Peyer's patch (tissue), 4 donors: Measurements from ENCODE around the gene SPRR1A. TPM values are rescaled to one million over a fixed set of nuclear protein-coding genes. Genes with fewer than 3 reads are reported as not detected.

Source experiments
- DNase-seq, 3 donors: peaks; one replicate each; pipeline ENCODE4 v3.0.0-alpha.2; 2017 to 2019
- H3K27ac ChIP-seq, 4 donors: fragments of 200-600 bp; sonication (generic); one replicate each; pipeline ENCODE4 v1.5.1; 2016 to 2019
- H3K27me3 ChIP-seq, 2 donors: fragments of 200-600 bp; sonication (generic); one replicate each; pipeline ENCODE4 v1.5.1; 2019
- H3K36me3 ChIP-seq, 3 donors: fragments of 200-600 bp; sonication (generic); one replicate each; pipeline ENCODE4 v1.5.1; 2016 to 2019
- H3K4me1 ChIP-seq, 4 donors: fragments of 200-600 bp; sonication (generic); one replicate each; pipeline ENCODE4 v1.5.1; 2016 to 2019
- H3K4me3 ChIP-seq, 4 donors: fragments of 200-600 bp; sonication (generic); 1 replicate in 3 of 4; 2 replicates in 1 of 4; pipeline ENCODE4 v1.5.1; 2016 to 2019; ENCODE audit warnings: mild to moderate bottlenecking in 1 of 4
- H3K9me3 ChIP-seq, 4 donors: fragments of 200-600 bp; sonication (generic); one replicate each; pipeline ENCODE4 v1.5.1; 2016 to 2019; ENCODE audit warnings: mild to moderate bottlenecking in 1 of 4
- POLR2A ChIP-seq, 2 donors: fragments of 450-650 bp; IDR thresholded peaks; one replicate each; pipeline ENCODE4 v1.5.1; 2017; ENCODE audit warnings: antibody characterized with exemption in 2 of 2, mild to moderate bottlenecking in 2 of 2, moderate library complexity in 2 of 2
- total RNA-seq, 4 donors: library from RNA; depleted of rRNA; stranded (reverse); fragments of >200 nt; gene quantifications; one replicate each; pipeline ENCODE4 v1.1.0, GENCODE V29; 2016
- TF ChIP-seq, protein P1 (sequence below), 6 experiments: fragments of 450-650 bp in 4 of 6; fragments of 200-600 bp in 2 of 6; sonication (generic) in 1 of 6; IDR thresholded peaks; one replicate each; pipeline ENCODE4 v1.5.1; 2017 to 2019; ENCODE audit warnings: antibody characterized with exemption in 6 of 6, mild to moderate bottlenecking in 3 of 6, moderate library complexity in 1 of 6

Gene SPRR1A
- total RNA-seq, 4 donors from 2014 or later, result not detected

DNA sequence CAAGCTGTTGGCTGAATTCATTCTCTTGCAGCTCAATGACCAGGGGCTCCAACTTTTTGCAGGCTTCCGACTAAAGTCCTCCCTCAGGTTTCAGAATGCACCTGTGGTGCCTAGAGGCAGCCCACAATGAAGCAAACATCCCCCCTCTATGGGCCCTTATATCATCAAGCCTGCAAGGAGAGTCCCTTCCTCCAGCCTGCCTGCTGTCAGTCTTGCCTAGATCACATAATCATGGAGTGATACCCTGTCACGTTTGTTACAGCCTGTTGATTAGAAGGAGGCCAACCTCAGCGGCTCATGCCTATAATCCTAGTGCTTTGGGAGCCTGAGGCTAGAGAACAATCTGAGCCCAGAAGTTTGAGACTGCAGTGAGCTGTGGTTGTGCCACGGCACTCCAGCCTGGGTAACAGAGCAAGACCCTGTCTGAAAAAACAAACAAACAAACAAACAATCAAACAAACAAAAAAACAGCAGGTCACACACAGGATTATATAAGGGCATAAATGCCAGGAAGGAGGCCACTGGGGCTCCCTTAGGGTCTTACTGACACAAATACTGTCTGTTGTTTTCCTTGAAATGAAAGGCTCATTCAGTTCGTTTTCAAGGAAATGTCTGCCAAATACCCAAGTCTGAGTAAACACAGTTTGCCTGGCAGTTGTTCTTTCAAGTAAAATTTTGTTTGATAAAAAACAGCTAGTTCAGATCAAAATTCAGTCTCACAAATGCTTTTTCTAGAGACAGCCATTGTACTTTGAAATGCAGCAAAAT is 12.9 kb downstream of the SPRR1A start:
- Histone ChIP-seq H3K4me1 (no peaks in the 10 kb centered on the region), H3K36me3 (no peaks in the 10 kb centered on the region), H3K9me3 (no peaks in the 10 kb centered on the region), H3K27me3 (no peaks in the 10 kb centered on the region), H3K27ac (no peak overlapping the region), H3K4me3 (no peak overlapping the region)
- no peak for TF ChIP-seq POLR2A (IDR thresholded peaks at IDR 0.05)
- TF ChIP-seq, protein P1, sequence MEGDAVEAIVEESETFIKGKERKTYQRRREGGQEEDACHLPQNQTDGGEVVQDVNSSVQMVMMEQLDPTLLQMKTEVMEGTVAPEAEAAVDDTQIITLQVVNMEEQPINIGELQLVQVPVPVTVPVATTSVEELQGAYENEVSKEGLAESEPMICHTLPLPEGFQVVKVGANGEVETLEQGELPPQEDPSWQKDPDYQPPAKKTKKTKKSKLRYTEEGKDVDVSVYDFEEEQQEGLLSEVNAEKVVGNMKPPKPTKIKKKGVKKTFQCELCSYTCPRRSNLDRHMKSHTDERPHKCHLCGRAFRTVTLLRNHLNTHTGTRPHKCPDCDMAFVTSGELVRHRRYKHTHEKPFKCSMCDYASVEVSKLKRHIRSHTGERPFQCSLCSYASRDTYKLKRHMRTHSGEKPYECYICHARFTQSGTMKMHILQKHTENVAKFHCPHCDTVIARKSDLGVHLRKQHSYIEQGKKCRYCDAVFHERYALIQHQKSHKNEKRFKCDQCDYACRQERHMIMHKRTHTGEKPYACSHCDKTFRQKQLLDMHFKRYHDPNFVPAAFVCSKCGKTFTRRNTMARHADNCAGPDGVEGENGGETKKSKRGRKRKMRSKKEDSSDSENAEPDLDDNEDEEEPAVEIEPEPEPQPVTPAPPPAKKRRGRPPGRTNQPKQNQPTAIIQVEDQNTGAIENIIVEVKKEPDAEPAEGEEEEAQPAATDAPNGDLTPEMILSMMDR (IDR thresholded peaks at IDR 0.05), result no peak
- DNase-seq, result no peak

DNA sequence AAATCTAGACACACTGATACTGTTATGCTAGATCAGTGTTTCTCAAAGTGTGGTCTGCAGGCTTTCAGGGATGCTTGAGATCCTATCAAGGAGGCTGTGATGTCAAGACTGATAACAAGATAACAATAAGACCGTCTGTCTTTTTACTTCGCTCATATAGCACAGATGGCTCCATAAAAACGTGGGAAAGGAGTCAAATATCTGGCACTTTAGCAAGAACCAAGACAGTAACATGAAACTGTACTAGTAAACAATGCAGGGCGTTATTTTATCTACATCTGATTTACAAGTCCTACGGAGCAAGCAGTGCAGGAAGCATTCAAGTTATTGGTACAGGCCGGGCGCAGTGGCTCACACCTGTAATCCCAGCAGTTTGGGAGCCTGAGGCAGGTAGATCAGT is 14.0 kb downstream of the SPRR1A start:
- DNase-seq, result no peak
- no peaks in the 10 kb centered on the region for H3K4me1 ChIP-seq
- no peaks in the 10 kb centered on the region for H3K36me3 ChIP-seq
- TF ChIP-seq, protein P1 (IDR thresholded peaks at IDR 0.05), result no peak
- no peak for TF ChIP-seq POLR2A (IDR thresholded peaks at IDR 0.05)
- H3K27me3 ChIP-seq, result no peaks in the 10 kb centered on the region
- H3K9me3 ChIP-seq, result no peaks in the 10 kb centered on the region
- no peak overlapping the region for H3K4me3 ChIP-seq
- H3K27ac ChIP-seq, result no peak overlapping the region

DNA sequence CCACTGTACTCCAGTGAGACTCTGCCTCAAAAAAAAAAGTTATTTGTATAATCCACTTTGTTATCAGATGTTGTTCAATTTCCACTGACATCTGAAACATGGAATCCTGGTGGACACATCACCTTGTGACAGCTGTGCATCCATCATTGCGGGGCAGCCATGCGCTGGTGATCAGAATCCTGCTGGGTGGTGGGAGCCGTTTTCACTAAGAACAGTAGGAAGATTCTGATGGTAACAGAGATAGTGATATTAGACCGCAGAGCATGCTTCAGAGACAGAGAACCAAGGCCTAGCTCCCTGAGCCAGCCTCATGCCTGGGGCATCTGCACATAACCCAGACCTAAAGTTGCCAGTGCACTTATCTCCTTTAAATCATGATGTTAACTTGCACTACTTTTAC is 14.6 kb downstream of the SPRR1A start:
- Histone ChIP-seq H3K27me3 (no peaks in the 10 kb centered on the region), H3K36me3 (no peaks in the 10 kb centered on the region), H3K4me3 (no peak overlapping the region), H3K27ac (no peak overlapping the region), H3K9me3 (no peaks in the 10 kb centered on the region), H3K4me1 (no peaks in the 10 kb centered on the region)
- TF ChIP-seq POLR2A (IDR thresholded peaks at IDR 0.05), result no peak
- TF ChIP-seq, protein P1 (IDR thresholded peaks at IDR 0.05), result no peak
- no peak for DNase-seq

DNA sequence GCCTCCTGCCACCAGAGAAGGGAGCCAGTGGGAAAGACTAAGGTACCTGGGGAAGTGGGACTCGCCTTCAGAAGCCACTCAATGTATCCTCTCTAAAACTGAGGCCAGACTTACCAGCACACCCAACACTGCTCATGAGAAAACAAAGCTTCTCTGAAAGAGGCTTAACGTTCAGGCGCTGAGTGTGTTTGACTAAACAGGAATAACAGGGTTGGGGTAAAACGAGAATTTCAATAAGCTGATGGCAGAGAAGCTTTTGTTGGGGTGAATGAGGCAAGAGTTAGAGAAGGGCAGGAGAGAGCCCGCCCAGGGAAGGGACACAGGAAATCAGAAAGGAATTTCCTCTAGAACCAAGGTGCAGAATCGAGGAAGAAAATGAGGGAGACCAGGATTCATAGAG is 15.9 kb downstream of the SPRR1A start:
- H3K9me3 ChIP-seq, result no peaks in the 10 kb centered on the region

DNA sequence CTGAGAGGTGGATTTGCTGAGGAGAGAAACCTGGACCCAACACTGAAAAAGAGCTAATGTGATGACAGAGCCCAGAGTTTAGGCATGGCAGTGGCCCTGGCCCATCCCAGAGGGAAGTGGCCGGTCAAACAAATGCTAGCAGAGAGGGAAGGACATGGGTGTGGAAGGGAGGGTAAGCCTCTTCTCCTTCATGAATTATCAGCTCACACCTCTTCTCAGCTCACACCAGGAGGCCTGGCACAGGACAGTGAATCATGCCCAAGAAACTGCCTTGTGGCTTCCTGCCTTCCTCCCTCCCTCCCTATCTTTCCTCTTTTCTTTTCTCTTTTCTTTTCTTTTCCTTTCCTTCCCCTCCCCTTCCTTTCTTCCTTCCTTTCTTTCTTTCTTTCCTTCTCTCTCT is 16.4 kb downstream of the SPRR1A start:
- Histone ChIP-seq H3K4me1 (no peaks in the 10 kb centered on the region), H3K27ac (no peak overlapping the region)

More for the DNA sequence above, 15.9 kb downstream of the SPRR1A start:
- no peaks in the 10 kb centered on the region for H3K27me3 ChIP-seq
- DNase-seq, result no peak
- H3K27ac ChIP-seq, result no peak overlapping the region
- no peak for TF ChIP-seq POLR2A (IDR thresholded peaks at IDR 0.05)
- TF ChIP-seq, protein P1 (IDR thresholded peaks at IDR 0.05), result no peak
- no peaks in the 10 kb centered on the region for H3K4me1 ChIP-seq
- no peak overlapping the region for H3K4me3 ChIP-seq
- H3K36me3 ChIP-seq, result no peaks in the 10 kb centered on the region

More for the DNA sequence above, 16.4 kb downstream of the SPRR1A start:
- Histone ChIP-seq H3K36me3 (no peaks in the 10 kb centered on the region), H3K27me3 (no peaks in the 10 kb centered on the region), H3K9me3 (no peaks in the 10 kb centered on the region), H3K4me3 (no peak overlapping the region)
- TF ChIP-seq, protein P1 (IDR thresholded peaks at IDR 0.05), result no peak
- no peak for TF ChIP-seq POLR2A (IDR thresholded peaks at IDR 0.05)
- DNase-seq, result no peak
